ENCODE data around the gene TRIM7. TPM values are rescaled to one million over a fixed set of nuclear protein-coding genes. Genes with fewer than 3 reads are reported as not detected.

The TRIM7 gene
- total RNA-seq, 1 experiment from 2014 or later, result 25.8 TPM

- intact Hi-C loops (cut with micrococcal nuclease; ENCODE audit: unreplicated experiment), result loop anchor here (10.0 kb wide), 1 partner anchor 384 kb away; the partner anchor contains the start of gene MGAT1
- H3K36me3 ChIP-seq (ENCODE audit: control insufficient read depth, insufficient read depth, low read length), result no peaks in the 10 kb centered on the region
- no peaks in the 10 kb centered on the region for H3K9me3 ChIP-seq (ENCODE audit: control insufficient read depth, insufficient read depth, low read depth, low read length)
- H3K4me3 ChIP-seq (ENCODE audit: low read depth in 2 of 2, low read length in 2 of 2), result peak overlapping the region; percentile 85 to 98
- in situ Hi-C loops (cut with HindIII; ENCODE audit: low pct_unique_long_range_greater_than_20kb, low sequenced_read_pairs), result no loop called here
- peak overlapping the region; percentile 98 for H3K27ac ChIP-seq (ENCODE audit: low read length)
- peak; percentile 9 for ATAC-seq
- TF ChIP-seq SIN3A (IDR thresholded peaks at IDR 0.05; ENCODE audit: borderline replicate concordance, insufficient read depth, low read depth, low read length) (no peak; the same call in 1 of the 2 replicates), POLR2AphosphoS5 (IDR thresholded peaks at IDR 0.05; ENCODE audit: low read depth, low read length) (peak; percentile 30; the same call in 1 of the 2 replicates)
- CTCF ChIA-PET, result no interaction called here
- POLR2A ChIA-PET, result no interaction called here
- peaks cover 21% of the 10 kb centered on the region for H3K4me1 ChIP-seq (ENCODE audit: control insufficient read depth, insufficient read depth, low read length)
- BruUV-seq (replicated peaks), result no TSS peak
- no peak for DNase-seq (ENCODE audit: low read depth, low spot score)
- no peaks in the 10 kb centered on the region for H3K27me3 ChIP-seq (ENCODE audit: control insufficient read depth, insufficient read depth, low read length)
Observed at GRCh38 chr5:181188700-181189362, 16.2 kb downstream of the TRIM7 start.

- Histone ChIP-seq H3K27me3 (ENCODE audit: control insufficient read depth, insufficient read depth, low read length) (no peaks in the 10 kb centered on the region), H3K36me3 (ENCODE audit: control insufficient read depth, insufficient read depth, low read length) (no peaks in the 10 kb centered on the region), H3K9me3 (ENCODE audit: control insufficient read depth, insufficient read depth, low read depth, low read length) (no peaks in the 10 kb centered on the region), H3K4me1 (ENCODE audit: control insufficient read depth, insufficient read depth, low read length) (peaks cover 11% of the 10 kb centered on the region), H3K4me3 (ENCODE audit: low read depth in 2 of 2, low read length in 2 of 2) (peak overlapping the region; percentile 85 to 98), H3K27ac (ENCODE audit: low read length) (peak overlapping the region; percentile 82)
- DNase-seq (ENCODE audit: low read depth, low spot score) (peak; percentile 95), ATAC-seq (peak; percentile 42)
- in situ Hi-C loops (cut with HindIII; ENCODE audit: low pct_unique_long_range_greater_than_20kb, low sequenced_read_pairs) (no loop called here), intact Hi-C loops (cut with micrococcal nuclease; ENCODE audit: unreplicated experiment) (loop anchor here (1.0 to 10.0 kb wide), 2 partner anchors 15 to 383 kb away; partner anchors contain the start of gene MGAT1)
- TF ChIP-seq POLR2AphosphoS5 (IDR thresholded peaks at IDR 0.05; ENCODE audit: low read depth, low read length) (no peak; the same call in 1 of the 2 replicates), CTCF (IDR thresholded peaks at IDR 0.05) (peak; percentile 54), TCF7L2 (IDR thresholded peaks at IDR 0.05; ENCODE audit: low read depth, low read length) (no peak), REST (IDR thresholded peaks at IDR 0.05; ENCODE audit: insufficient read depth in 1 of 2, low read depth in 2 of 2, low read length in 1 of 2) (peak in 1 of 2 experiments; percentile 51; a peak in 1 of 4 replicates)
- BruUV-seq (replicated peaks), result no TSS peak
- POLR2A ChIA-PET, result no interaction called here
- CTCF ChIA-PET, result interaction anchor here (0.5 kb wide), 1 partner anchor 20 kb away, joined by 8 read pairs; no protein-coding TSS in a partner anchor
Observed at GRCh38 chr5:181187500-181188213, 17.3 kb downstream of the TRIM7 start.
